SU-DHL-6 (cell line): ENCODE results near the gene MIDN.

Source experiments
- H2AFZ ChIP-seq: fragments of 200-600 bp; sonication (generic); 2 replicates; pipeline ENCODE4 v1.6.1; 2014; ENCODE audit warnings: low read depth, mild to moderate bottlenecking, moderate library complexity, mixed read lengths, antibody characterized with exemption, low read length; ENCODE audit not compliant: severe bottlenecking
- H3F3A ChIP-seq: fragments of 200-600 bp; shearing (Covaris generic); 2 replicates; pipeline ENCODE4 v1.6.0; 2016; ENCODE audit warnings: antibody characterized with exemption, mild to moderate bottlenecking; ENCODE audit not compliant: insufficient read depth
- H3K27ac ChIP-seq: fragments of 200-600 bp; sonication (generic); 2 replicates; pipeline ENCODE4 v1.5.1; 2016; ENCODE audit warnings: low read depth, mild to moderate bottlenecking, low read length, moderate library complexity, mixed read lengths
- H3K27me3 ChIP-seq: fragments of 200-600 bp; sonication (generic), shearing (Covaris generic); 2 replicates; pipeline ENCODE4 v1.6.0; 2014; ENCODE audit warnings: mild to moderate bottlenecking, low read length
- H3K36me3 ChIP-seq: fragments of 200-600 bp; sonication (generic); 2 replicates; pipeline ENCODE4 v1.6.1; 2014; ENCODE audit warnings: mild to moderate bottlenecking, low read length, mixed read lengths
- H3K4me2 ChIP-seq: fragments of 300-600, 200-600 bp; shearing (Covaris generic), sonication (generic); 2 replicates; pipeline ENCODE4 v1.6.0; 2014; ENCODE audit warnings: low read length, low read depth, mild to moderate bottlenecking; ENCODE audit not compliant: poor library complexity, severe bottlenecking
- H3K4me3 ChIP-seq: fragments of 200-600 bp; sonication (generic); 2 replicates; pipeline ENCODE4 v1.5.1; 2014; ENCODE audit warnings: antibody characterized with exemption, low read length, mild to moderate bottlenecking, mixed read lengths; ENCODE audit not compliant: insufficient read depth, poor library complexity, severe bottlenecking
- H3K79me2 ChIP-seq: fragments of 200-600 bp; sonication (generic); 2 replicates; pipeline ENCODE4 v1.6.1; 2014; ENCODE audit warnings: mild to moderate bottlenecking, low read length, moderate library complexity; ENCODE audit not compliant: insufficient read depth
- H3K9ac ChIP-seq: fragments of 200-600 bp; sonication (generic); 2 replicates; pipeline ENCODE4 v1.7.0; 2014; ENCODE audit warnings: mild to moderate bottlenecking, low read length
- H3K9me2 ChIP-seq: fragments of 200-600 bp; sonication (generic); replicated peaks from 2 replicates; pipeline ENCODE4 v1.6.1; 2014; ENCODE audit warnings: low read length; ENCODE audit not compliant: insufficient read depth
- H3K9me3 ChIP-seq: fragments of 200-600 bp; sonication (generic); 2 replicates; pipeline ENCODE4 v1.6.1; 2014; ENCODE audit warnings: low read length, mixed read lengths; ENCODE audit not compliant: insufficient read depth
- H4K20me1 ChIP-seq: fragments of 200-600 bp; sonication (generic); 2 replicates; pipeline ENCODE4 v1.6.1; 2014; ENCODE audit warnings: low read depth, mild to moderate bottlenecking, antibody characterized with exemption, low read length, moderate library complexity, mixed read lengths
- EZH2phosphoT487 ChIP-seq: fragments of 200-600 bp; sonication (generic), shearing (Covaris generic); conservative IDR thresholded peaks from 2 replicates; pipeline ENCODE4 v1.6.1; 2018; ENCODE audit warnings: mild to moderate bottlenecking, antibody characterized with exemption, low read length, moderate library complexity, mixed read lengths
- TF ChIP-seq, protein P1 (sequence below): fragments of 200-600 bp; sonication (generic); IDR thresholded peaks from one replicate; pipeline ENCODE4 v1.5.1; 2017; ENCODE audit warnings: antibody characterized with exemption, mild to moderate bottlenecking, low read length, moderate library complexity; ENCODE audit not compliant: insufficient read depth, poor library complexity, severe bottlenecking

The MIDN gene

DNA sequence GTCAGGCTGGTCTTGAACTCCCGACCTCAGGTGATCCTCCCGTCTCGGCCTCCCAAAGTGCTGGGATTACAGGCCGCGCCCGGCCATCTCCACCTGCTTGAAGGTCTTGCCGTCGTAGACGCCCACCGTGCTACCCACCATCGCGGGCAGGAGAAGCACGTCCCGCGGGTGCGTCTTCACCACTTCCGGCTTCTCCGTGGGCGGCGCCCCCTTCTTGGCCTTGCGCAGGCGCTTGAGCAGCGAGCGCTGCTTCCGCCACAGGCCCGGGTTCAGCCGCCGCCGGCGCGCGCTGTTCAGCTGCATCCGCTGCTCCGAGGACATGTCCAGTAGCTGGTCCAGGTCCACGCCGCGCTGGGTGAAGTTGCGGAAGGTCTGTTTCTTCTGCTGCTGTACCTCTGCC lies 58.9 kb downstream of the MIDN start:
- Histone ChIP-seq H3K4me3 (no peak overlapping the region), H3K9ac (no peak overlapping the region), H4K20me1 (no peaks in the 10 kb centered on the region), H3K4me2 (no peak overlapping the region), H3K27me3 (no peaks in the 10 kb centered on the region), H3K27ac (no peak overlapping the region), H3K36me3 (no peaks in the 10 kb centered on the region), H3K79me2 (no peaks in the 10 kb centered on the region), H3K9me3 (no peaks in the 10 kb centered on the region), H3F3A (no peaks in the 10 kb centered on the region), H3K9me2 (no peaks in the 10 kb centered on the region), H2AFZ (no peak overlapping the region)
- TF ChIP-seq, protein P1, sequence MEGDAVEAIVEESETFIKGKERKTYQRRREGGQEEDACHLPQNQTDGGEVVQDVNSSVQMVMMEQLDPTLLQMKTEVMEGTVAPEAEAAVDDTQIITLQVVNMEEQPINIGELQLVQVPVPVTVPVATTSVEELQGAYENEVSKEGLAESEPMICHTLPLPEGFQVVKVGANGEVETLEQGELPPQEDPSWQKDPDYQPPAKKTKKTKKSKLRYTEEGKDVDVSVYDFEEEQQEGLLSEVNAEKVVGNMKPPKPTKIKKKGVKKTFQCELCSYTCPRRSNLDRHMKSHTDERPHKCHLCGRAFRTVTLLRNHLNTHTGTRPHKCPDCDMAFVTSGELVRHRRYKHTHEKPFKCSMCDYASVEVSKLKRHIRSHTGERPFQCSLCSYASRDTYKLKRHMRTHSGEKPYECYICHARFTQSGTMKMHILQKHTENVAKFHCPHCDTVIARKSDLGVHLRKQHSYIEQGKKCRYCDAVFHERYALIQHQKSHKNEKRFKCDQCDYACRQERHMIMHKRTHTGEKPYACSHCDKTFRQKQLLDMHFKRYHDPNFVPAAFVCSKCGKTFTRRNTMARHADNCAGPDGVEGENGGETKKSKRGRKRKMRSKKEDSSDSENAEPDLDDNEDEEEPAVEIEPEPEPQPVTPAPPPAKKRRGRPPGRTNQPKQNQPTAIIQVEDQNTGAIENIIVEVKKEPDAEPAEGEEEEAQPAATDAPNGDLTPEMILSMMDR: no peak
- no peak for TF ChIP-seq EZH2phosphoT487

DNA sequence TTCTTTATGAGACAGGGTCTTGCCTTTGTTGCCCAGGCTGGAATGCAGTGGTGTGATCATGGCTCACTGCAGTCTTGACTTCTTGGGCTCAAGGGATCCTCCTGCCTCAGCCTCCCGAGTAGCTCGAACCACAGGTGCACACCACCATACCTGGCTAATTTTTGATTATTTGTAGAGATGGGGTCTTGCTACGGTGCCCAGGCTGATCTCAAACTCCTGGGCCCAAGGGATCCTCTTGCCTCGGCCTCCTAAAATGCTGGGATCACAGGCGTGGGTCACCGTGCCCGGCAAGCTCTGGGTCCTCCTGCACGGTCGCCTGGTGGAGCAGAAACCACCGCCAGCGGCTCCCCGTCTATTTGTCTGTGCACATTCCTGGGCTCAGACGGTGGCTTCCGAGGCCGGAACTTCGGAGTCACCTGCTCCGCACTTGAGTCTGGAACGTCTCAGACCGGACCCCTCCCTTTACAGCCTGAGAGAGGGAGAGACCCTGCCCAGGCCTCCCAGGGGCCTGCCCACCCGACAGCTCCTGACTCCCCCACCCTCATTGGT lies 59.4 kb downstream of the MIDN start:
- Histone ChIP-seq H3K27ac (no peak overlapping the region), H4K20me1 (no peaks in the 10 kb centered on the region), H3K9me3 (no peaks in the 10 kb centered on the region), H3K9me2 (no peaks in the 10 kb centered on the region), H3F3A (no peaks in the 10 kb centered on the region), H2AFZ (no peak overlapping the region), H3K4me3 (no peak overlapping the region), H3K79me2 (no peaks in the 10 kb centered on the region), H3K27me3 (no peaks in the 10 kb centered on the region), H3K4me2 (no peak overlapping the region), H3K9ac (no peak overlapping the region), H3K36me3 (no peaks in the 10 kb centered on the region)
- TF ChIP-seq EZH2phosphoT487: no peak
- TF ChIP-seq, protein P1: no peak

DNA sequence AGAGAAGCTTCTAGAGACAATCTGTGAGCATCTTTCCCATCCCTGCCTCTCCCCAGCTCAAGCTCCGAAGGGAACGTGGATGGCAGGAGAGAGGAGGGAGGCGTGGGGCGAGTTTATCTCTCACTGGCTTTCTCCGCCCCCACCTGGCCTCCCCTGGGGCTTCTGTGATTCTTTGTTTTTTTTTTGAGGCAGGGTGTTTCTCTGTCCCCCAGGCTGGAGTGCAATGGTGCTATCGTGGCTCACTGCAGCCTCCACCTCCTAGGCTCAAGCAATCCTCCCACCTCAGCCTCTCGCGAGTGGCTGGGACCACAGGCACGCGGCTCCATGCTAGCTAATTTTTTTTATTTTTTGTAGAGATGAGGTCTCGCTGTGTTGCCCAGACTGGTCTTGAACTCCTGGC lies 60.3 kb downstream of the MIDN start:
- no peaks in the 10 kb centered on the region for H4K20me1 ChIP-seq
- H3K36me3 ChIP-seq: no peaks in the 10 kb centered on the region
- no peaks in the 10 kb centered on the region for H3K9me2 ChIP-seq
- H3K79me2 ChIP-seq: no peaks in the 10 kb centered on the region
- no peak overlapping the region for H2AFZ ChIP-seq
- H3K9ac ChIP-seq: no peak overlapping the region
- no peaks in the 10 kb centered on the region for H3K9me3 ChIP-seq
- H3F3A ChIP-seq: no peaks in the 10 kb centered on the region
- no peak overlapping the region for H3K27ac ChIP-seq
- TF ChIP-seq EZH2phosphoT487: no peak
- TF ChIP-seq, protein P1: no peak
- no peak overlapping the region for H3K4me2 ChIP-seq
- H3K27me3 ChIP-seq: no peaks in the 10 kb centered on the region
- H3K4me3 ChIP-seq: no peak overlapping the region
